HL-60 (cell line): Measurements from ENCODE around the gene YJEFN3.

Experiments
- GABPA ChIP-seq: IDR thresholded peaks from 2 replicates; pipeline ENCODE4 v1.6.1; 2012; ENCODE audit warnings: low read depth
- POLR2AphosphoS5 ChIP-seq: IDR thresholded peaks from 2 replicates; pipeline ENCODE4 v1.6.1; 2012; ENCODE audit warnings: low read depth
- SPI1 ChIP-seq: IDR thresholded peaks from 2 replicates; pipeline ENCODE4 v1.6.1; 2012; ENCODE audit warnings: low read depth, mild to moderate bottlenecking, borderline replicate concordance
- TF ChIP-seq, protein P1 (sequence below): IDR thresholded peaks from 2 replicates; pipeline ENCODE4 v1.6.1; 2012; ENCODE audit warnings: low read depth; ENCODE audit not compliant: insufficient replicate concordance
- TF ChIP-seq, protein P2 (sequence below): IDR thresholded peaks from one replicate; pipeline ENCODE4 v1.5.1; 2011; ENCODE audit warnings: low read length, control low read depth, inconsistent platforms; ENCODE audit not compliant: insufficient read depth

DNA sequence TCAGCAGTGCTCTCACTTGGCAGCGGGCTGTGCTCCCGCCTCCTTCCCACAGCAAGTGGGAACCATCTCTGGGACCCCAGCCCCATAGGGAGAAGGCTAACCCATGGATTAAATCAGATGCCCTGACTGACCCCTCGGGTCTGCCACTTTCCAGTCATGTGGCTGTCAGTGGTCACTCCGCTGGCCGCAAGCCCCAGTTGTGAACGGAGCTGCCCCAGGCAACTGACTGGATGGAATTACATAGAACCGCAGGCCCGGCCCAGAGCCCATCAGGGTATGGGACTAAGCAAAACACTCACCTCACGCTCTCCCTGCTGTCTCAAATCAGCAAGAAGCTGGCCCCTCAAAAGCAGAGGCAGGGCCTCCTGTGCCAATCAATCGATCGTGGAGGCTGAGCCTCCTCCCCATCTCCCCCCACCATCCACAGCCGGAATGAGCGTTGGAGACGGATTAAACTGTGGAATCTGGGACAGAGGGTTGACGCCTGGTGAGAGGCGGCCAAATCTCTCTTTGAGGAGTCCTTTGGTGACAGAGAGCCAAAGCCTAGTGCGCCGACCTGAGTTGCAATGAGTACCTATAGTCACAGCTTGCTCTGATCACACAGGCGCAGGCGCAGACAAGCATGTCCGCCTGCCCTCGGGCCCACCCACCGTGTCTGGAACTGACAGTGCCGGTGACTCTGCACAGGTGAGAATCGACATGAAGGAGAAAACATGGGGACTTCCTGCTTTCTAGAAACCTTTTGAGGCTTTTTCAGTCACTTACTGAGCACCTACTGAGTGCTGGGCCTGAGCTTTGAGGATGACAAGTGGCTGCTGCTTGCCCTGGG lies 51.0 kb downstream of the YJEFN3 start:
- TF ChIP-seq, protein P1, sequence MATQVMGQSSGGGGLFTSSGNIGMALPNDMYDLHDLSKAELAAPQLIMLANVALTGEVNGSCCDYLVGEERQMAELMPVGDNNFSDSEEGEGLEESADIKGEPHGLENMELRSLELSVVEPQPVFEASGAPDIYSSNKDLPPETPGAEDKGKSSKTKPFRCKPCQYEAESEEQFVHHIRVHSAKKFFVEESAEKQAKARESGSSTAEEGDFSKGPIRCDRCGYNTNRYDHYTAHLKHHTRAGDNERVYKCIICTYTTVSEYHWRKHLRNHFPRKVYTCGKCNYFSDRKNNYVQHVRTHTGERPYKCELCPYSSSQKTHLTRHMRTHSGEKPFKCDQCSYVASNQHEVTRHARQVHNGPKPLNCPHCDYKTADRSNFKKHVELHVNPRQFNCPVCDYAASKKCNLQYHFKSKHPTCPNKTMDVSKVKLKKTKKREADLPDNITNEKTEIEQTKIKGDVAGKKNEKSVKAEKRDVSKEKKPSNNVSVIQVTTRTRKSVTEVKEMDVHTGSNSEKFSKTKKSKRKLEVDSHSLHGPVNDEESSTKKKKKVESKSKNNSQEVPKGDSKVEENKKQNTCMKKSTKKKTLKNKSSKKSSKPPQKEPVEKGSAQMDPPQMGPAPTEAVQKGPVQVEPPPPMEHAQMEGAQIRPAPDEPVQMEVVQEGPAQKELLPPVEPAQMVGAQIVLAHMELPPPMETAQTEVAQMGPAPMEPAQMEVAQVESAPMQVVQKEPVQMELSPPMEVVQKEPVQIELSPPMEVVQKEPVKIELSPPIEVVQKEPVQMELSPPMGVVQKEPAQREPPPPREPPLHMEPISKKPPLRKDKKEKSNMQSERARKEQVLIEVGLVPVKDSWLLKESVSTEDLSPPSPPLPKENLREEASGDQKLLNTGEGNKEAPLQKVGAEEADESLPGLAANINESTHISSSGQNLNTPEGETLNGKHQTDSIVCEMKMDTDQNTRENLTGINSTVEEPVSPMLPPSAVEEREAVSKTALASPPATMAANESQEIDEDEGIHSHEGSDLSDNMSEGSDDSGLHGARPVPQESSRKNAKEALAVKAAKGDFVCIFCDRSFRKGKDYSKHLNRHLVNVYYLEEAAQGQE, result no peak
- TF ChIP-seq, protein P2, sequence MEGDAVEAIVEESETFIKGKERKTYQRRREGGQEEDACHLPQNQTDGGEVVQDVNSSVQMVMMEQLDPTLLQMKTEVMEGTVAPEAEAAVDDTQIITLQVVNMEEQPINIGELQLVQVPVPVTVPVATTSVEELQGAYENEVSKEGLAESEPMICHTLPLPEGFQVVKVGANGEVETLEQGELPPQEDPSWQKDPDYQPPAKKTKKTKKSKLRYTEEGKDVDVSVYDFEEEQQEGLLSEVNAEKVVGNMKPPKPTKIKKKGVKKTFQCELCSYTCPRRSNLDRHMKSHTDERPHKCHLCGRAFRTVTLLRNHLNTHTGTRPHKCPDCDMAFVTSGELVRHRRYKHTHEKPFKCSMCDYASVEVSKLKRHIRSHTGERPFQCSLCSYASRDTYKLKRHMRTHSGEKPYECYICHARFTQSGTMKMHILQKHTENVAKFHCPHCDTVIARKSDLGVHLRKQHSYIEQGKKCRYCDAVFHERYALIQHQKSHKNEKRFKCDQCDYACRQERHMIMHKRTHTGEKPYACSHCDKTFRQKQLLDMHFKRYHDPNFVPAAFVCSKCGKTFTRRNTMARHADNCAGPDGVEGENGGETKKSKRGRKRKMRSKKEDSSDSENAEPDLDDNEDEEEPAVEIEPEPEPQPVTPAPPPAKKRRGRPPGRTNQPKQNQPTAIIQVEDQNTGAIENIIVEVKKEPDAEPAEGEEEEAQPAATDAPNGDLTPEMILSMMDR, result no peak
- TF ChIP-seq POLR2AphosphoS5, result no peak
- TF ChIP-seq SPI1, result no peak
- no peak for TF ChIP-seq GABPA
